HCT116 (cell line): ENCODE data around the gene PGLYRP3. TPM values are rescaled to one million over a fixed set of nuclear protein-coding genes. Genes with fewer than 3 reads are reported as not detected.

Experiments
- ATAC-seq: fragments of 200-7000 bp; cut with Tn5 transposase; 2 replicates; pipeline ENCODE4 v1.9.1; 2020; ENCODE audit warnings: mild to moderate bottlenecking, moderate library complexity
- BruUV-seq: library from RNA; stranded (reverse); fragments of 400-500 nt; replicated peaks from 2 replicates; lab custom pipeline; 2021; lab: Mats Ljungman, UMichigan
- CTCF ChIA-PET: fragments of 300-600 bp; sonication (Branson Sonifier 250); formaldehyde crosslinking; loops from one replicate; lab custom pipeline; 2021; ENCODE audit warnings: antibody characterized with exemption; lab: Charles Lee
- POLR2A ChIA-PET: fragments of 300-600, 350-600 bp; sonication (Branson Sonifier 250); formaldehyde crosslinking; loops from one replicate; lab custom pipeline; 2021; ENCODE audit warnings: antibody characterized with exemption; lab: Charles Lee
- RAD21 ChIA-PET, 2 experiments: fragments of 300-600 bp; sonication (Branson Sonifier 250); formaldehyde crosslinking; loops; one replicate each; lab custom pipeline; 2023; ENCODE audit warnings: low total read pairs in 2 of 2; ENCODE audit not compliant: uncharacterized antibody in 2 of 2, unreplicated experiment in 2 of 2, low non-redundant PET in 1 of 2; lab: Charles Lee
- DNase-seq: peaks from one replicate; pipeline ENCODE4 v3.0.0-alpha.2; 2010; ENCODE audit warnings: low read depth, low spot score
- H2AFZ ChIP-seq: fragments of 200-600 bp; shearing (Covaris generic), sonication (generic); 2 replicates; pipeline ENCODE4 v1.6.1; 2017; ENCODE audit warnings: low read depth, mixed run types, mixed read lengths, antibody characterized with exemption, low read length; ENCODE audit not compliant: poor library complexity, severe bottlenecking
- H3K27ac ChIP-seq: 2 replicates; pipeline ENCODE4 v1.5.1; 2012; ENCODE audit warnings: low read depth, low read length
- H3K27me3 ChIP-seq: fragments of 200-600 bp; sonication (generic); 2 replicates; pipeline ENCODE4 v1.6.1; 2016; ENCODE audit warnings: mixed run types, low read length, mixed read lengths; ENCODE audit not compliant: insufficient read depth
- H3K36me3 ChIP-seq, 2 experiments: fragments of 200-500 bp in 1 of 2; fragments of 200-600 bp in 1 of 2; sonication (Bioruptor generic) in 1 of 2; sonication (generic) in 1 of 2; 2 replicates each; pipeline versions ENCODE4 v1.5.1 to v1.6.1; 2014 to 2016; ENCODE audit warnings: low read length in 2 of 2, inconsistent platforms in 1 of 2, mixed read lengths in 1 of 2, mixed run types in 1 of 2; ENCODE audit not compliant: insufficient read depth in 2 of 2, control insufficient read depth in 1 of 2
- H3K4me1 ChIP-seq, 2 experiments: fragments of 200-600 bp in 1 of 2; sonication (generic) in 1 of 2; 2 replicates each; pipeline versions ENCODE4 v1.5.1 to v1.6.1; 2012 to 2017; ENCODE audit warnings: low read length in 2 of 2, inconsistent platforms in 1 of 2, mild to moderate bottlenecking in 1 of 2, mixed read lengths in 1 of 2, mixed run types in 1 of 2, moderate library complexity in 1 of 2; ENCODE audit not compliant: insufficient read depth in 2 of 2, control insufficient read depth in 1 of 2
- H3K4me2 ChIP-seq: fragments of 200-600 bp; sonication (generic); 2 replicates; pipeline ENCODE4 v1.6.1; 2017; ENCODE audit warnings: mixed run types, low read length, mixed read lengths
- H3K4me3 ChIP-seq, 2 experiments: fragments of 200-600 bp in 1 of 2; sonication (generic) in 1 of 2; replicated peaks in 1 of 2; 2 replicates each; pipeline ENCODE4 v1.5.1; 2011 to 2016; ENCODE audit warnings: low read length in 2 of 2, control low read depth in 1 of 2, low read depth in 1 of 2, mild to moderate bottlenecking in 1 of 2, mixed read lengths in 1 of 2, mixed run types in 1 of 2
- H3K79me2 ChIP-seq: fragments of 200-600 bp; sonication (generic); 2 replicates; pipeline ENCODE4 v1.6.1; 2017; ENCODE audit warnings: mild to moderate bottlenecking, mixed run types, low read length, moderate library complexity, mixed read lengths; ENCODE audit not compliant: insufficient read depth
- H3K9ac ChIP-seq: fragments of 200-600 bp; sonication (generic); 2 replicates; pipeline ENCODE4 v1.6.1; 2016; ENCODE audit warnings: low read length, mixed read lengths
- H3K9me2 ChIP-seq: fragments of 200-600 bp; sonication (generic), shearing (Covaris generic); 2 replicates; pipeline ENCODE4 v1.6.1; 2017; ENCODE audit warnings: mixed run types, mild to moderate bottlenecking, moderate library complexity; ENCODE audit not compliant: insufficient read depth
- H3K9me3 ChIP-seq, 2 experiments: fragments of 200-500 bp in 1 of 2; fragments of 200-600 bp in 1 of 2; sonication (Bioruptor generic) in 1 of 2; sonication (generic) in 1 of 2; 2 replicates each; pipeline ENCODE4 v1.6.1; 2014 to 2017; ENCODE audit warnings: low read length in 2 of 2, mixed read lengths in 2 of 2, inconsistent platforms in 1 of 2, low read depth in 1 of 2, mild to moderate bottlenecking in 1 of 2, mixed run types in 1 of 2, moderate library complexity in 1 of 2; ENCODE audit not compliant: control insufficient read depth in 1 of 2, insufficient read depth in 1 of 2
- H4K20me1 ChIP-seq: fragments of 200-600 bp; sonication (generic), shearing (Covaris generic); 2 replicates; pipeline ENCODE4 v1.6.1; 2017; ENCODE audit warnings: mixed run types, mild to moderate bottlenecking, moderate library complexity; ENCODE audit not compliant: insufficient read depth
- CEBPB ChIP-seq: IDR thresholded peaks from 2 replicates; pipeline ENCODE4 v1.6.1; 2012; ENCODE audit warnings: low read depth
- EGR1 ChIP-seq: IDR thresholded peaks from 2 replicates; pipeline ENCODE4 v1.6.1; 2012; ENCODE audit warnings: low read depth
- ELF1 ChIP-seq: IDR thresholded peaks from 2 replicates; pipeline ENCODE4 v1.6.1; 2012; ENCODE audit warnings: low read depth, borderline replicate concordance
- EZH2phosphoT487 ChIP-seq: fragments of 200-600 bp; IDR thresholded peaks from 2 replicates; pipeline ENCODE4 v1.6.1; 2018; ENCODE audit warnings: antibody characterized with exemption, borderline replicate concordance
- FOSL1 ChIP-seq: IDR thresholded peaks from 2 replicates; pipeline ENCODE4 v1.6.1; 2012; ENCODE audit warnings: low read depth
- JUND ChIP-seq: IDR thresholded peaks from 2 replicates; pipeline ENCODE4 v1.6.1; 2012
- POLR2AphosphoS5 ChIP-seq: IDR thresholded peaks from 2 replicates; pipeline ENCODE4 v1.6.1; 2011; ENCODE audit warnings: mild to moderate bottlenecking, low read depth, low read length, moderate library complexity
- SIN3A ChIP-seq: IDR thresholded peaks from 2 replicates; pipeline ENCODE4 v1.6.1; 2012; ENCODE audit warnings: low read depth
- SP1 ChIP-seq: IDR thresholded peaks from 2 replicates; pipeline ENCODE4 v1.6.1; 2012; ENCODE audit warnings: low read depth
- SRF ChIP-seq: IDR thresholded peaks from 2 replicates; pipeline ENCODE4 v1.6.1; 2012; ENCODE audit warnings: low read depth
- ZNF274 ChIP-seq: fragments of 200-500 bp; sonication (Bioruptor generic); IDR thresholded peaks from 2 replicates; pipeline ENCODE4 v1.6.1; 2014; ENCODE audit warnings: mild to moderate bottlenecking, low read depth, low read length, inconsistent platforms
- intact Hi-C: fragments of 100-400 bp; cut with micrococcal nuclease; formaldehyde crosslinking; loops from 2 replicates; pipeline ENCODE4 v1.10.0; 2022
- total RNA-seq: library from RNA; stranded (reverse); gene quantifications from one replicate; pipeline ENCODE4 v1.2.1, GENCODE V29; 2021; ENCODE audit not compliant: unreplicated experiment
- TF ChIP-seq, protein P1 (sequence below): IDR thresholded peaks from 2 replicates; pipeline ENCODE4 v1.6.1; 2012
- TF ChIP-seq, protein P2 (sequence below): IDR thresholded peaks from 2 replicates; pipeline ENCODE4 v1.6.1; 2012; ENCODE audit warnings: low read depth

Gene PGLYRP3
- total RNA-seq, 1 experiment from 2014 or later, result not detected

DNA sequence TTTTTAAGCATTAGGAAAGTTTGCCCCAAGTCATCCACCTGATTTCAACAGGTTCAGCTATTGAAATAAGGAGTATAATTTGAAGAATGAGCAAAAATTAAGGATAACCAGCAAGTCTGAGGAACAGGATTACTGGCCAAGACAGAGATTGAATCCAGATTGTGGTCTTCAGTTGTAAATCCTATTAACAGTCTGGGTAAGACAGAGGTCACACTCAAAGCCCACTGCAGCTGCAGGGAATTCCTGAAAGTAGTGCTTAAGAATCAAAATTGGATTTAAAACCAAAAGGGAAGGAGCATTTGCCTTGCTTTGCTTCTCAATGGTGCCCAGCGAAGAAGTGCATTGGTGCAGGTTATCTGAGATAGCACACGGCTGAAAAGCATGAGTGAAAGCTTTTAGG is 59.7 kb downstream of the PGLYRP3 start:
- RAD21 ChIA-PET, result no interaction called here
- Histone ChIP-seq H3K4me3 (no peak overlapping the region), H3K4me1 (no peaks in the 10 kb centered on the region), H3K79me2 (no peaks in the 10 kb centered on the region), H4K20me1 (no peaks in the 10 kb centered on the region), H3K4me2 (no peak overlapping the region), H3K9me2 (no peaks in the 10 kb centered on the region), H3K9me3 (no peaks in the 10 kb centered on the region), H3K36me3 (no peaks in the 10 kb centered on the region), H2AFZ (no peak overlapping the region), H3K9ac (no peak overlapping the region), H3K27me3 (peaks cover 41% of the 10 kb centered on the region), H3K27ac (no peak overlapping the region)
- POLR2A ChIA-PET, result no interaction called here
- no peak for DNase-seq
- ATAC-seq, result no peak
- CTCF ChIA-PET, result no interaction called here
- intact Hi-C loops, result no loop called here
- TF ChIP-seq SIN3A (no peak), SP1 (no peak), ELF1 (no peak), EGR1 (no peak), JUND (no peak), ZNF274 (no peak), CEBPB (no peak), EZH2phosphoT487 (no peak), POLR2AphosphoS5 (no peak), FOSL1 (no peak), SRF (no peak)
- TF ChIP-seq, protein P1, sequence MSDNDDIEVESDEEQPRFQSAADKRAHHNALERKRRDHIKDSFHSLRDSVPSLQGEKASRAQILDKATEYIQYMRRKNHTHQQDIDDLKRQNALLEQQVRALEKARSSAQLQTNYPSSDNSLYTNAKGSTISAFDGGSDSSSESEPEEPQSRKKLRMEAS, result no peak
- TF ChIP-seq, protein P2, sequence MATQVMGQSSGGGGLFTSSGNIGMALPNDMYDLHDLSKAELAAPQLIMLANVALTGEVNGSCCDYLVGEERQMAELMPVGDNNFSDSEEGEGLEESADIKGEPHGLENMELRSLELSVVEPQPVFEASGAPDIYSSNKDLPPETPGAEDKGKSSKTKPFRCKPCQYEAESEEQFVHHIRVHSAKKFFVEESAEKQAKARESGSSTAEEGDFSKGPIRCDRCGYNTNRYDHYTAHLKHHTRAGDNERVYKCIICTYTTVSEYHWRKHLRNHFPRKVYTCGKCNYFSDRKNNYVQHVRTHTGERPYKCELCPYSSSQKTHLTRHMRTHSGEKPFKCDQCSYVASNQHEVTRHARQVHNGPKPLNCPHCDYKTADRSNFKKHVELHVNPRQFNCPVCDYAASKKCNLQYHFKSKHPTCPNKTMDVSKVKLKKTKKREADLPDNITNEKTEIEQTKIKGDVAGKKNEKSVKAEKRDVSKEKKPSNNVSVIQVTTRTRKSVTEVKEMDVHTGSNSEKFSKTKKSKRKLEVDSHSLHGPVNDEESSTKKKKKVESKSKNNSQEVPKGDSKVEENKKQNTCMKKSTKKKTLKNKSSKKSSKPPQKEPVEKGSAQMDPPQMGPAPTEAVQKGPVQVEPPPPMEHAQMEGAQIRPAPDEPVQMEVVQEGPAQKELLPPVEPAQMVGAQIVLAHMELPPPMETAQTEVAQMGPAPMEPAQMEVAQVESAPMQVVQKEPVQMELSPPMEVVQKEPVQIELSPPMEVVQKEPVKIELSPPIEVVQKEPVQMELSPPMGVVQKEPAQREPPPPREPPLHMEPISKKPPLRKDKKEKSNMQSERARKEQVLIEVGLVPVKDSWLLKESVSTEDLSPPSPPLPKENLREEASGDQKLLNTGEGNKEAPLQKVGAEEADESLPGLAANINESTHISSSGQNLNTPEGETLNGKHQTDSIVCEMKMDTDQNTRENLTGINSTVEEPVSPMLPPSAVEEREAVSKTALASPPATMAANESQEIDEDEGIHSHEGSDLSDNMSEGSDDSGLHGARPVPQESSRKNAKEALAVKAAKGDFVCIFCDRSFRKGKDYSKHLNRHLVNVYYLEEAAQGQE, result no peak
- no TSS peak for BruUV-seq
